Peyer's patch (tissue), 4 donors: ENCODE results near the gene SNX24.

Experiments
- CTCF ChIP-seq, 6 experiments: fragments of 450-650 bp in 4 of 6; fragments of 200-600 bp in 2 of 6; sonication (generic) in 1 of 6; IDR thresholded peaks; one replicate each; pipeline ENCODE4 v1.5.1; 2017 to 2019; ENCODE audit warnings: antibody characterized with exemption in 6 of 6, mild to moderate bottlenecking in 3 of 6, moderate library complexity in 1 of 6
- POLR2A ChIP-seq, 2 donors: fragments of 450-650 bp; IDR thresholded peaks; one replicate each; pipeline ENCODE4 v1.5.1; 2017; ENCODE audit warnings: antibody characterized with exemption in 2 of 2, mild to moderate bottlenecking in 2 of 2, moderate library complexity in 2 of 2

- TF ChIP-seq CTCF (IDR thresholded peaks at IDR 0.05) (no peak), POLR2A (IDR thresholded peaks at IDR 0.05) (no peak)
These were observed 70.5 kb downstream of the SNX24 start for GRCh38 chr5:122915717-122916461.
